ENCODE results near the gene TMCC2.

The TMCC2 gene

GRCh38 chr1:205240569-205240968, 12.8 kb downstream of the TMCC2 start:
- POLR2A ChIA-PET (ENCODE audit: low non-redundant PET): no interaction called here
- TF ChIP-seq CTCF (conservative IDR thresholded peaks at IDR 0.05; ENCODE audit: low read depth): no peak
- CTCF ChIA-PET: interaction anchor here (1.6 to 3.6 kb wide), 2 partner anchors 11 to 16 kb away, joined by 7 to 30 read pairs; no protein-coding TSS in a partner anchor
- no peak overlapping the region for H3K27ac ChIP-seq
- no peak for DNase-seq (ENCODE audit: low spot score)

- H3K27ac ChIP-seq: no peak overlapping the region
- DNase-seq (ENCODE audit: low spot score): no peak
- no peak for TF ChIP-seq CTCF (conservative IDR thresholded peaks at IDR 0.05; ENCODE audit: low read depth)
- CTCF ChIA-PET: interaction anchor here (0.7 to 3.6 kb wide), 3 partner anchors 11 to 287 kb away, joined by 3 to 30 read pairs (median 7); no protein-coding TSS in a partner anchor
- POLR2A ChIA-PET (ENCODE audit: low non-redundant PET): no interaction called here
Measured at GRCh38 chr1:205241366-205242030, 13.8 kb downstream of the TMCC2 start.

- no peak for DNase-seq (ENCODE audit: low spot score)
- no peak overlapping the region for H3K27ac ChIP-seq
- no peak for TF ChIP-seq CTCF (conservative IDR thresholded peaks at IDR 0.05; ENCODE audit: low read depth)
- CTCF ChIA-PET: interaction anchor here (0.6 to 6.5 kb wide), 4 partner anchors 12 to 393 kb away, joined by 3 to 53 read pairs (median 3); no protein-coding TSS in a partner anchor
- POLR2A ChIA-PET (ENCODE audit: low non-redundant PET): no interaction called here
Measured at GRCh38 chr1:205243350-205244191, 15.8 kb downstream of the TMCC2 start.

- CTCF ChIA-PET: interaction anchor here (0.6 to 6.5 kb wide), 3 partner anchors 11 to 392 kb away, joined by 3 to 53 read pairs (median 3); no protein-coding TSS in a partner anchor
- POLR2A ChIA-PET (ENCODE audit: low non-redundant PET): no interaction called here
- no peak for DNase-seq (ENCODE audit: low spot score)
- H3K27ac ChIP-seq: no peak overlapping the region
- no peak for TF ChIP-seq CTCF (conservative IDR thresholded peaks at IDR 0.05; ENCODE audit: low read depth)
Measured at GRCh38 chr1:205244384-205244783, 16.6 kb downstream of the TMCC2 start.

- no peak for TF ChIP-seq CTCF (conservative IDR thresholded peaks at IDR 0.05; ENCODE audit: low read depth)
- no peak overlapping the region for H3K27ac ChIP-seq
- ChIA-PET POLR2A (ENCODE audit: low non-redundant PET) (no interaction called here), CTCF (interaction anchor here (0.6 to 6.5 kb wide), 2 partner anchors 11 to 14 kb away, joined by 5 to 53 read pairs; no protein-coding TSS in a partner anchor)
- DNase-seq (ENCODE audit: low spot score): no peak
Measured at GRCh38 chr1:205245096-205245495, 17.4 kb downstream of the TMCC2 start.

- no peak for DNase-seq (ENCODE audit: low spot score)
- H3K27ac ChIP-seq: no peak overlapping the region
- POLR2A ChIA-PET (ENCODE audit: low non-redundant PET): interaction anchor here (0.7 kb wide), 1 partner anchor 13 kb away, joined by 3 read pairs; no protein-coding TSS in a partner anchor
- CTCF ChIA-PET: interaction anchor here (0.6 to 6.5 kb wide), 6 partner anchors 9 to 270 kb away, joined by 3 to 53 read pairs (median 4); no protein-coding TSS in a partner anchor
- TF ChIP-seq CTCF (conservative IDR thresholded peaks at IDR 0.05; ENCODE audit: low read depth): no peak
Measured at GRCh38 chr1:205246351-205247119, 18.8 kb downstream of the TMCC2 start.
